ENCODE measurements around the gene MLANA.

Gene MLANA

GRCh38 chr9:5890641-5891040 is at the start of gene MLANA:
MLANA (plus strand) TSS chr9:5890889; CDS start chr9:5892475, 1,586 bp downstream.
- DNase-seq, result no peak

DNA sequence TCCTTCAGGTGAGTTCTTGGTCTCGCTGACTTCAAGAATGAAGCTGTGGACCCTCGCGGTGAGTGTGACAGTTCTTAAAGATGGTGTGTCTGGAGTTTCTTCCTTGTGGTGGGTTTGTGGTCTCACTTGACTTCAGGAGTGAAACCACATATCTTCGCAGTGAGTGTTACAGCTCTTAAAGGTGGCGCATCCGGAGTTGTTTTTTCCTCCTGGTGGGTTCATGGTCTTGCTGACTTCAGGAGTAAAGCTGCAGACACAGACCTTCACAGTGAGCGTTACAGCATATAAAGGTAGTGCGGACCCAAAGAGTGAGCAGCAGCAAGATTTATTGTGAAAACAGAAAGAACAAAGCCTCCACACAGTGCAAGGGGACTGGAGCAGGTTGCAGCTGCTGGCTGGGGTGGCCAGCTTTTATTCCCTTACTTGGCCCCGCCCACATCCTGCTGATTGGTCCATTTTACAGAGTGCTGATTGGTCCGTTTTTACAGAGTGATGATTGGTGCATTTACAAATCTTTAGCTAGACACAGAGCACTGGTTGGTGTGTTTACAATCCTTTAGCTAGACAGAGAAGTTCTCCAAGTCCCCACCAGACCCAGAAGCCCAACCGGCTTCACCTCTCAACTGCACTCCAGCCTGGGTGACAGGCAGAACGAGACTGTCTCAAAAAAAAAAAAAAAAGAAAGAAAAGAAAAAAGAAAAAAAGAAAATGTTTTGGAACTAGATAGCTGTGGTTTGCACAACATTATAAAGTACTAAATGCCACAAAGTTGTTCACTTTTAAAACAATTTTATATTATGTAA is 48.7 kb upstream of the MLANA start:
- no peak for DNase-seq

GRCh38 chr9:5842929-5843793 is 47.5 kb upstream of the MLANA start:
- no peak for DNase-seq

DNA sequence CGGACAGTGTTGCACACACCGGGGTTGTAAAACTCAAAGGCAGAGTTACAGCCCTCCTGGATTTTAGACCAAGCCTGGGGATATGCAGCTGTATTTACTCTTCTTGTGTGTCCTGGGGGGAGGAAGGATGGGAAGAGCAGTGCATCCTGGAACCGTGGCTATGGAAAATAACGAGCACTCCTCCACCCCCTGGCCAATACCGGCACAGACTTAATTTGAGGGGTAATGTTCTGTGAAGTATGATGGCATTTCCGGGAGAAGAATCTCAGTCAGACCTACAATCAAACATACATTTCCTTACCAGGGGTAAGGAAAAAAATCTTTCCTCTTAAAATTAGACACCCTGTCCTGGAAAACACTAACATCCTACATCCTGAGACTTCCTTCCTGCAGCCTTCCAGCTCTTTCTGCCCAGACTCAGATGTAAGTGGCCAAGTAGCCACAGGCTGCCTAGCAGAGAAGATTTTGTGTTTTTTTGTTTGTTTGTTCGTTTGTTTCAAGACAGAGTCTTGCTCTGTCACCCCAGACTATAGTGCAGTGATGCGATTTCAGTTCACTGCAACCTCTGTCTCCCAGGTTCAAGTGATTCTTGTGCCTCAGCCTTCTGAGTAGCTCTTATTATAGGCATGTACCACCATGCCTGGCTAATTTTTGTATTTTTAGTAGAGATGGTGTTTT is 46.8 kb upstream of the MLANA start:
- no peak for DNase-seq

DNA sequence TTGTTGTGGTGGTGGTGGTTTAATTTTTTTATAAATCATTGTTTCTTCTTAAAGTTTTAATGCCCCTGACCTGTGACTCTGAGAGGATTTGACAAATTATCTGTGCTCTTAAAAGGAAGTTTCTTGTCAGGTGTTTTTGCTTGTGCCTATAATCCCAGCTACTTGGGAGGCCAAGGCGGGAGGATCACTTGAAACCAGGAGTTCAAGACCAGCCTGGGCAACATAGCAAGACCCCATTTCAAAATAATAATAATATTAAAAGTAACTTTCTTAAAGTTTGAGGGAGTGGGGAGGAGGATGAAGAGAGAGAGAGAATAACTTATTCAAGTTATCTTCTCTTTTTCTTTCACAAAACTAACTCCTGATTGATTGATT is 45.5 kb upstream of the MLANA start:
- no peak for DNase-seq

DNA sequence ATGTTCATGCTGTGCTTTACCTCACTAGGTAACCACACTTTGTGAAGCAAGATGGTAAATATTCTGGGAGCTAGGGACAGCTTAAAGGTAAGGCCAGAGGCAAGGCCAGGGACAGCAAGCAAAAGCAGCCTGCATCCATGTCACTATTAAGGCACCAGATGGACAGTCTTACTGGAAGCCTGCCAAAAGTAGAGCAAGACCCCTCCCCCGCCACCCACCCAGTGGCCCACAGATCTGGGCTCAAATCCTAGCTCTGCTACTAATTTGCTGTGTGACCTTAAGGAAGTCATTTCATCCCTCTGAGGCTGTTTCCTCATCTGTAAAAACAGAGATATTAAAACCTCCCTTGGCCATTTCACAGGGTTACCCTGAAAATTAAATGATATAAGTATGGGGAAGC is 44.6 kb upstream of the MLANA start:
- no peak for DNase-seq

GRCh38 chr9:5846501-5846921 is 44.2 kb upstream of the MLANA start:
- no peak for DNase-seq

GRCh38 chr9:5848372-5848882 is 42.3 kb upstream of the MLANA start:
- DNase-seq, result no peak

- DNase-seq, result no peak
Observed at GRCh38 chr9:5850724-5851122, 40.0 kb upstream of the MLANA start.

- DNase-seq, result peak; percentile 78
Observed at GRCh38 chr9:5851445-5851844, 39.2 kb upstream of the MLANA start.

DNA sequence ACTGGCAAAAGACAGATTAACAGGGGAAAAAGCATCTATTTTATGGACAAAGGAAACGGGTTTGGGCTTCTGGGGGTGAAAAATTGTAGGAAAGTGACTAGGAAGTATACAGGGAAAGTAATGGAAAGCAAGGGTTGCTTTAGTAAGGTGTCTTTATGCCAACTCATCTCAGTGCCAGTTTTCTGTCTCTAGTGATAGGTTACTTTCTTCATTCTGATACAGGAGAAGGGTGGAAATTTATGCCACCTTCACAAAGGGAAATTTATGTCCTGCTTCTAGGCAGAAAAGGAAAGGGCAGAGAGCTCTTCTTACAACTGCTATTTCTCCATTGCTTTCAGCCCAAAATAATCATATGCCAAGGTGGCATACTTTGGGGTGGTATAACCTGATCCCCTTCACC is 37.7 kb upstream of the MLANA start:
- no peak for DNase-seq

DNA sequence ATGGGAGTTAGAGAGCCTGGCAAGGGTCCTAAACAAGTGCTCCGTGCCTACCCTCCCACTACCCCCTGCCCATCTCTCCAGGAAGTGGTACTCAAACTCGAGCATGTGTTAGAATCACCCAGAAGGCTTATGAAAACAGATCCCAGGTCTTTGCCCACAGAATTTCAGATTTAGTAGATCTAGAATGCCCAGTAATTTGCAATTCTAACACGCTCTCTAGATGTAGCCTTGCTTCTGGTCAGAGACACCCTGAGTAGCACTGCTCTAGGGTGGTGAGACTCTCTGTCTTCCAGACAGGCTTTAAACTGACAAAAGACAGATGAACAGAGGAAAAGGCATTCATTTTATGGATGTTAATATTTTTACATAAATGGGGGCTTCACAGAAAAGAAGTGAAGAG is 37.1 kb upstream of the MLANA start:
- no peak for DNase-seq

DNA sequence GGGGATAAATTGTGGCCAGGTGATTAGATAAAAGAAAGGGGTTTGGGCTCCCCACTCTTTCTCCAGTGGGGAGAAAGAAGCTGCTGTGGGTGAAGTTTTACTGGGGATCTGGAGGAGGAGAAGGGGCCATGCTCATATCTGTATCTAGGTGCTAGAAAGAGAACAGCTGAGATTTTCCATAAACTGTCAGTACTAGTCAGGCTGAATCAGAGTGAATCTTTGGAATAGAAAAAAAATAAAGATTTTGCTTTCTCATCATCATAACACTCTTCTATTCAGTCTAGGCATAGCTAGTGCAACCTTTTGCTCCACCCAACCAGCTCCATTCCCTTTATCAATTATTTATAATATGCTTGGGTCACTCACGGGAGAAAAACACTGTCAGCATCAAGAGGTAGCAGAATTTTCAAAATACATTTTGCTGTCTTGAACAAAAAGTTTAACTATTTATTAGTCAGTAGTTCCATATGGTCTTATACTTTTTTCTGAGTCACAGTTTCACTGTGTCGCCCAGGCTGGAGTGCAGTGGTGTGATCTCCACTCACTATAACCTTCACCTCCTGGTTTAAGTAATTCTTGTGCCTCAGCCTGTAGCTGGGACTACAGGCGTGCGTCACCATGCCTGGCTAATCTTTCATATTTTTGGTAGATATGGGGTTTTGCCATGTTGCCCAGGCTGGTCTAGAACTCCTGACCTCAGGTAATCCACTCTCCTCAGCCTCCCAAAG is 36.5 kb upstream of the MLANA start:
- DNase-seq, result no peak

GRCh38 chr9:5857928-5858327 is 32.8 kb upstream of the MLANA start:
- no peak for DNase-seq

- no peak for DNase-seq
Observed at GRCh38 chr9:5858833-5859232, 31.9 kb upstream of the MLANA start.

GRCh38 chr9:5863092-5863746 is 27.5 kb upstream of the MLANA start:
- DNase-seq, result peak; percentile 85

DNA sequence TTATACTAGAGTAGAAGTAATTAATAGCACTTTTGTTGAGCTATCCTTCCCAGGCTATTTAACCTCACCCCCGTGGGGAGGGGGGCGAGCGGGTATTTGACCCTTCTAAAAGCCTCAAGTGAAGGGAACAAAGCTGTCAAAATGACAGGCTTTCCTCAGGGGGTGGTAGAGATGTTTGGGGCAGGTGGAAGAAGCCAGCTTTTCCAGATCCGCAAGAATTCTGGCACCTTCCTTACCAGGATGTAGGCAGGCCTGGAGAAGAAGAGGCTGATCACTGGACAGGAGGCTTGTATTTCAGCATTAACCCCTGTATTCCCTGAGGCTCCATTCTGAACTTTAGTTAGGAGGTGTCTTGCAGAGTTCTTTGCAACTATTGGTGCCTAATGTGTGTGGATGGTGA is 26.2 kb upstream of the MLANA start:
- DNase-seq, result no peak

GRCh38 chr9:5866272-5866671 is 24.4 kb upstream of the MLANA start:
- no peak for DNase-seq

- no peak for DNase-seq
Observed at GRCh38 chr9:5866685-5867084, 24.0 kb upstream of the MLANA start.

- DNase-seq, result no peak
Observed at GRCh38 chr9:5868235-5868634, 22.5 kb upstream of the MLANA start.

DNA sequence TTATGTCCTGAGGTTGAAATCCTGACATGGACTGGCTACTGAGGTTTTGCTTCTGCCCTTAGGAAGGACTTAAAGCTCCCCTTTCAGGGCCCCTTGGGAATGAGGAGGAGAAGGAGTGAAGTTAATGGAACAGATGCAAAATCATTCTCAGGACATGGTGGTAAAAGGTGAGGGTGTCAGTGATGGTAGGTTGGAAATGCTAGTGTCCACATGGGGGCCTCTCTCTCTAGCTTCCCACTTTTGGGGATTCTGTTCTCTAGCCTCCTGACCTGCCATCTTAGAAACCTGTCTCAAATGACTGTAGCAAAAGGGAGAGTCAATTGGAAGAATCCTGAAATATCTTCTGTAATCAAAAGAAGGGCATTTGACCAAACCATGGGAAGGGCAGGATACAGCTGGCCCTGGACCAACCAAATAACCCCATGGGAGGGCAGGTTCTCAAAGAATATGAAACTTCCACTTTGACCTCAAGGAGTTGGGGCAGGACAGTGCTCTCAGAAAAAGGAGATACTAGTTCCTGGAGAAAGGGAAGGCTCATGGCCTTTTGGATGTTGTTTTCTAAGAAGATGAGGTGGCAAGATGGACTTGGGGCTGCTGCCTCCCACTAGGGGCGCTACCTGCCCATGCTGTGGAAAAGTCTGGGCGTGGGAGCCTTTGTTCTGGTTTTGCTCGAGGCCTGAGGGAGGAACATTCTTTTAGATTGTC is 21.2 kb upstream of the MLANA start:
- peak; percentile 56 for DNase-seq

DNA sequence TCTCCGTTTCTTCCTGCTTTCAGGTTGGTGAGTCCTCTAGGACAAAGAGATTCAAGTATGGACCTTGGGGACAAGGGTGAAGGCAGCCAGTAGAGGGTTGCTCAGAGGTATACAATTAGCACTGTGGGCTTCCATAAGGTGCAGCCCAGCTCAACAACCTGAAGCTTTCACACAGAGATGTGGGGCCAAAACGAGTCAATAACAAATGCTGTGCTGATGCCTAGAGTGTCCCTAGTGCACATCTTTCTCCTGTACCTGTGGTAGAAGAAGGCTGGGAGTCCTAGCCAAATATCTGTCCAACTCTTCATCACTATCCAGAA is 20.7 kb upstream of the MLANA start:
- DNase-seq, result no peak

Data from hematopoietic multipotent progenitor cell treated with erythropoietin and hydrocortisone succinate and interleukin-3 and kit ligand, for 6 days (in vitro differentiated cells).